Measurements from ENCODE around the gene CDK18.

GRCh38 chr1:205456868-205457745 lies 47.4 kb upstream of the CDK18 start:
- TF ChIP-seq CTCF (IDR thresholded peaks at IDR 0.05; ENCODE audit: insufficient read depth, low read depth, low read length) (no peak), EZH2 (IDR thresholded peaks at IDR 0.05; ENCODE audit: insufficient read depth, low read length) (no peak)

Data from astrocyte (in vitro differentiated cells and primary cell).